HepG2 (cell line): ENCODE results near the gene MORN1. TPM values are rescaled to one million over a fixed set of nuclear protein-coding genes. Genes with fewer than 3 reads are reported as not detected.

Experiments used
- ATAC-seq: fragments of 200-7000 bp; cut with Tn5 transposase; 3 replicates; pipeline ENCODE4 v1.9.1; 2020; ENCODE audit warnings: mild to moderate bottlenecking, moderate library complexity
- BruUV-seq: library from RNA; stranded (reverse); fragments of 400-500 nt; replicated peaks from 2 replicates; lab custom pipeline; 2021; lab: Mats Ljungman, UMichigan
- CTCF ChIA-PET: fragments of 300-600 bp; formaldehyde crosslinking; extraction: SDS; loops from one replicate; lab custom pipeline; 2021; ENCODE audit warnings: low total read pairs, inconsistent platforms, low intra/inter-chr PET ratio; lab: Yijun Ruan, JAX
- POLR2A ChIA-PET: fragments of 350-600 bp; sonication (Branson Sonifier 250); formaldehyde crosslinking; loops from one replicate; lab custom pipeline; 2020; ENCODE audit warnings: antibody characterized with exemption, inconsistent platforms; lab: Yijun Ruan, JAX
- DNase-seq: peaks from one replicate; pipeline ENCODE4 v3.0.0-alpha.2; 2015; ENCODE audit warnings: low spot score
- FAIRE-seq: peaks from 3 replicates; lab custom pipeline; 2011; peaks lifted over from hg19 to GRCh38; lab: Jason Lieb, UNC
- H2AFZ ChIP-seq: one replicate; pipeline ENCODE4 v1.6.1; 2011; ENCODE audit warnings: low read length, inconsistent platforms
- H3K27ac ChIP-seq: fragments of 300-600 bp; 3 replicates; pipeline ENCODE4 v1.8.0; 2011; ENCODE audit warnings: mixed run types, mild to moderate bottlenecking, mixed read lengths, low read length, inconsistent platforms; ENCODE audit not compliant: insufficient read depth; ENCODE audit errors: extremely low read length
- H3K27me3 ChIP-seq, 2 experiments: fragments of 200-600 bp in 1 of 2; 2 replicates in 1 of 2; 3 replicates in 1 of 2; pipeline versions ENCODE4 v1.6.0 to v1.8.0; 2011; ENCODE audit warnings: low read length in 2 of 2, mild to moderate bottlenecking in 2 of 2, moderate library complexity in 2 of 2, inconsistent platforms in 1 of 2; ENCODE audit not compliant: insufficient read depth in 2 of 2, control insufficient read depth in 1 of 2
- H3K36me3 ChIP-seq, 2 experiments: fragments of 200-600 bp in 1 of 2; replicated peaks in 1 of 2; 2 replicates in 1 of 2; 3 replicates in 1 of 2; pipeline versions ENCODE4 v1.5.1 to v1.8.0; 2011; ENCODE audit warnings: low read length in 2 of 2, inconsistent platforms in 1 of 2; ENCODE audit not compliant: insufficient read depth in 2 of 2, control insufficient read depth in 1 of 2
- H3K4me1 ChIP-seq: 2 replicates; pipeline ENCODE4 v1.5.1; 2012; ENCODE audit warnings: low read length, inconsistent platforms; ENCODE audit not compliant: insufficient read depth
- H3K4me2 ChIP-seq: 2 replicates; pipeline ENCODE4 v1.6.0; 2011; ENCODE audit warnings: low read depth, low read length, inconsistent platforms
- H3K4me3 ChIP-seq, 3 experiments: fragments of 200-600 bp in 1 of 3; sonication (generic), shearing (Covaris generic) in 1 of 3; replicated peaks in 1 of 3; 2 replicates each; pipeline ENCODE4 v1.5.1; 2011 to 2016; ENCODE audit warnings: low read length in 3 of 3, inconsistent platforms in 2 of 3, low read depth in 2 of 3, mild to moderate bottlenecking in 2 of 3, control low read depth in 1 of 3, mixed read lengths in 1 of 3; ENCODE audit not compliant: insufficient read depth in 1 of 3
- H3K79me2 ChIP-seq: one replicate; pipeline ENCODE4 v1.6.1; 2011; ENCODE audit warnings: low read length, inconsistent platforms; ENCODE audit not compliant: insufficient read depth
- H3K9ac ChIP-seq: 2 replicates; pipeline ENCODE4 v1.6.0; 2011; ENCODE audit warnings: mild to moderate bottlenecking, low read depth, low read length, inconsistent platforms; ENCODE audit not compliant: insufficient read depth
- H3K9me3 ChIP-seq: 2 replicates; pipeline ENCODE4 v1.5.1; 2012; ENCODE audit warnings: mild to moderate bottlenecking, low read length
- H4K20me1 ChIP-seq: 2 replicates; pipeline ENCODE4 v1.6.0; 2011; ENCODE audit warnings: inconsistent platforms, mild to moderate bottlenecking, low read length, moderate library complexity; ENCODE audit not compliant: insufficient read depth
- ARNT2 ChIP-seq: sonication (generic); formaldehyde crosslinking; IDR thresholded peaks from 2 replicates; pipeline ENCODE4 v1.8.0; 2022; ENCODE audit warnings: mild to moderate bottlenecking, low read depth, missing genetic modification reagents, moderate library complexity
- CBX2 ChIP-seq, 2 experiments: fragments of 200-600 bp in 1 of 2; sonication (generic); formaldehyde crosslinking in 1 of 2; IDR thresholded peaks; 2 replicates each; pipeline versions ENCODE4 v1.7.0 to v1.8.1; 2018 to 2022; ENCODE audit warnings: low read depth in 2 of 2, low read length in 1 of 2, mild to moderate bottlenecking in 1 of 2, missing genetic modification reagents in 1 of 2
- DMTF1 ChIP-seq: sonication (generic); formaldehyde crosslinking; IDR thresholded peaks from 2 replicates; pipeline ENCODE4 v1.4.0; 2020; ENCODE audit warnings: mild to moderate bottlenecking, missing genetic modification reagents
- GFI1 ChIP-seq: sonication (generic); formaldehyde crosslinking; IDR thresholded peaks from 2 replicates; pipeline ENCODE4 v1.5.0; 2020; ENCODE audit warnings: missing genetic modification reagents, mild to moderate bottlenecking, borderline replicate concordance
- MZF1 ChIP-seq: sonication (generic); formaldehyde crosslinking; IDR thresholded peaks from 2 replicates; pipeline ENCODE4 v1.8.1; 2023; ENCODE audit warnings: mild to moderate bottlenecking, missing genetic modification reagents, borderline replicate concordance
- TBL1XR1 ChIP-seq: fragments of 150-350 bp; IDR thresholded peaks from 2 replicates; pipeline ENCODE4 v1.6.1; 2014; ENCODE audit warnings: borderline replicate concordance, low read length; ENCODE audit not compliant: partially characterized antibody
- TSC22D2 ChIP-seq: sonication (generic); formaldehyde crosslinking; IDR thresholded peaks from 2 replicates; pipeline ENCODE4 v1.5.1; 2020; ENCODE audit warnings: missing genetic modification reagents, mild to moderate bottlenecking, borderline replicate concordance
- ZBTB25 ChIP-seq: IDR thresholded peaks from 2 replicates; pipeline ENCODE4 v1.6.1; 2018; ENCODE audit warnings: missing genetic modification reagents
- ZNF337 ChIP-seq: sonication (generic); formaldehyde crosslinking; IDR thresholded peaks from 2 replicates; pipeline ENCODE4 v1.5.1; 2020; ENCODE audit warnings: missing genetic modification reagents, low read depth, mild to moderate bottlenecking, borderline replicate concordance
- ZNF460 ChIP-seq: sonication (generic); formaldehyde crosslinking; IDR thresholded peaks from 2 replicates; pipeline ENCODE4 v1.5.1; 2020; ENCODE audit warnings: missing genetic modification reagents, mild to moderate bottlenecking, borderline replicate concordance
- ZNF768 ChIP-seq: sonication (generic); formaldehyde crosslinking; IDR thresholded peaks from 2 replicates; pipeline ENCODE4 v1.4.0; 2020; ENCODE audit warnings: missing genetic modification reagents
- whole genome bisulfite sequencing: methylation state at CpG from one replicate; pipeline ENCODE4 v1.1.6; 2017; ENCODE audit warnings: low lambda C conversion rate; 5-methylcytosine and 5-hydroxymethylcytosine counted together
- in situ Hi-C: cut with HindIII; loops from 2 replicates; pipeline ENCODE4 v1.10.0; 2017; ENCODE audit warnings: low pct_unique_long_range_greater_than_20kb; ENCODE audit not compliant: extremely low pct_ligation_motif_present
- intact Hi-C: fragments of 100-400 bp; cut with micrococcal nuclease; formaldehyde crosslinking; loops from one replicate; pipeline ENCODE4 v1.10.0; 2022; ENCODE audit not compliant: unreplicated experiment
- polyA plus RNA-seq, 8 experiments: library from polyadenylated mRNA; depleted of rRNA in 3 of 8; stranded (reverse) in 7 of 8; unstranded in 1 of 8; fragments of >200 nt; fragmentation: Illumina TruSeq in 4 of 8; extraction: Trizol in 4 of 8; gene quantifications; 2 replicates each; pipeline versions ENCODE4 v1.2.1 to v1.2.3, GENCODE V29; 2011 to 2016; ENCODE audit warnings: low read depth in 4 of 8, missing spikeins in 1 of 8, mixed read lengths in 1 of 8; ENCODE audit not compliant: insufficient read depth in 1 of 8
- total RNA-seq, 5 experiments: library from RNA; depleted of rRNA; stranded (reverse); fragments of >200 nt; fragmentation: Illumina TruSeq; extraction: Trizol; gene quantifications; 2 replicates each; pipeline ENCODE4 v1.2.3, GENCODE V29; 2016; ENCODE audit warnings: low read depth in 1 of 5

Gene MORN1
- total and polyA plus RNA-seq, 2 of the 13 experiments (the other 11 are each of a cell fraction or from before 2014, with no cell fraction given) = 3.1 to 6.5 TPM

GRCh38 chr1:2356911-2357845 is 34.2 kb downstream of the MORN1 start (continued):
- no peak for TF ChIP-seq DMTF1 (CRISPR knock-in tag)
- TF ChIP-seq ZBTB25 = no peak
- no peak for TF ChIP-seq TBL1XR1
- TF ChIP-seq, all 625 proteins: peak for 0

GRCh38 chr1:2356401-2356800 is 35.0 kb downstream of the MORN1 start:
- Histone ChIP-seq H3K27ac (no peak overlapping the region), H3K4me3 (no peak overlapping the region), H4K20me1 (no peaks in the 10 kb centered on the region), H3K27me3 (peaks cover 0 to 10% of the 10 kb centered on the region in 2 experiments; a peak in 2 of 5 replicates), H2AFZ (no peak overlapping the region), H3K4me1 (no peaks in the 10 kb centered on the region), H3K9ac (no peak overlapping the region)
- in situ Hi-C loops = no loop called here
- intact Hi-C loops = no loop called here
- no TSS peak for BruUV-seq
- no peak for FAIRE-seq
- 60% methylated on average over 1 of the region's 15 CpGs for WGBS
- no peak for TF ChIP-seq CBX2 (IDR thresholded peaks at IDR 0.05; ENCODE audit: low read depth, low read length)
- no peak for TF ChIP-seq CBX2 (CRISPR knock-in tag; IDR thresholded peaks at IDR 0.05; ENCODE audit: low read depth)
- TF ChIP-seq ZNF337 = no peak
- no peak for TF ChIP-seq ARNT2 (CRISPR knock-in tag)
- no peak for TF ChIP-seq GFI1
- TF ChIP-seq ZNF460 (CRISPR knock-in tag) = no peak
- no peak for TF ChIP-seq ZNF768 (CRISPR knock-in tag)
- no peak for TF ChIP-seq TSC22D2 (CRISPR knock-in tag)
- TF ChIP-seq MZF1 (CRISPR knock-in tag) = no peak
- TF ChIP-seq, all 625 proteins: peak for 0
- Histone ChIP-seq H3K4me2 (no peak overlapping the region), H3K36me3 (no peaks in the 10 kb centered on the region), H3K79me2 (no peaks in the 10 kb centered on the region), H3K9me3 (no peaks in the 10 kb centered on the region)
- ChIA-PET POLR2A (no interaction called here), CTCF (no interaction called here)
- DNase-seq (no peak), ATAC-seq (no peak)
